Measurements from ENCODE around the gene MAP2K5. TPM values are rescaled to one million over a fixed set of nuclear protein-coding genes. Genes with fewer than 3 reads are reported as not detected.

Gene MAP2K5
- total RNA-seq, 4 donors from 2014 or later, result 8.0 to 14.0 (median 9.1) TPM

DNA sequence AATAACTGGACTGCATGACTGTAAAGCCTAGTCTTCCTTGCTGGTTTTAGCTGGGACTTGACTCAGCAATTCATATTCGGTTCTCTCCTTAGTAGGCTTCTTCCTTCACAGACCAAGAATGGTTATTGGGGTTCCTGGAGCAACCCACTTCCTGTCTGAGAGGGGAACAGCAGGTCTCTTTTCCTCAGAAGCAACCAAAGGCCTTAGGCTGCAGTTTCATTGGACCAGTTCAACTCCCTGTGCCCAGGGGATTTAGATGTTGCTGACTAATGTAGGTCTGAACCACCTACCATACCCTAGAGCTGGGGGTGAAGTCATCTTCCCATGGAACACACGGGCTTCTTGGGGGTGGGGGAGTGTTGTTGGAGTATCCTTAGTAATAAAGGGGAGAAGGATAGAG lies 198.8 kb downstream of the MAP2K5 start:
- WGBS, 2 donors, result 73 to 82% methylated on average over 2 of the region's 2 CpGs
- intact Hi-C loops (cut with DNase I; ENCODE audit: low total_unique reads), result no loop called here

DNA sequence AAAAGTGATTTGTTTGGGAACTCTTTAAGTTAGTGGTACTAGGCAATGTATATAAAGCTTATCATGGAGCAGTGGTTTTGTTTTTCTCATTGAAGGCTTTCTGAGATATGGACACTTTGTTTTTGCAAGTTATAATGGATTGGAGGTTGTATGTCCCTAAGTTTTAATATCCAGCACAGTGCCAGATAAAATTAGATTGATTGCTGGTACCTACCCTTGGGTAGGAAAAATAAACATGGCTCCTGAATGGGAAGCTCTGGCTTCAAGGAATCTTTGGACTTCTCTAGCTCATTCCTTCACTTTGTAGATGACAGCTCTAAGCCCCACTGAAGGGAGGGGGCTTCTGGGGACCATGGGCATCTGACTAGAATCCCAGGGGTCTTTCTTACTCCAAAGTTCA lies 201.1 kb downstream of the MAP2K5 start:
- TF ChIP-seq POLR2A (IDR thresholded peaks at IDR 0.05), result no peak
- TF ChIP-seq, protein P1, sequence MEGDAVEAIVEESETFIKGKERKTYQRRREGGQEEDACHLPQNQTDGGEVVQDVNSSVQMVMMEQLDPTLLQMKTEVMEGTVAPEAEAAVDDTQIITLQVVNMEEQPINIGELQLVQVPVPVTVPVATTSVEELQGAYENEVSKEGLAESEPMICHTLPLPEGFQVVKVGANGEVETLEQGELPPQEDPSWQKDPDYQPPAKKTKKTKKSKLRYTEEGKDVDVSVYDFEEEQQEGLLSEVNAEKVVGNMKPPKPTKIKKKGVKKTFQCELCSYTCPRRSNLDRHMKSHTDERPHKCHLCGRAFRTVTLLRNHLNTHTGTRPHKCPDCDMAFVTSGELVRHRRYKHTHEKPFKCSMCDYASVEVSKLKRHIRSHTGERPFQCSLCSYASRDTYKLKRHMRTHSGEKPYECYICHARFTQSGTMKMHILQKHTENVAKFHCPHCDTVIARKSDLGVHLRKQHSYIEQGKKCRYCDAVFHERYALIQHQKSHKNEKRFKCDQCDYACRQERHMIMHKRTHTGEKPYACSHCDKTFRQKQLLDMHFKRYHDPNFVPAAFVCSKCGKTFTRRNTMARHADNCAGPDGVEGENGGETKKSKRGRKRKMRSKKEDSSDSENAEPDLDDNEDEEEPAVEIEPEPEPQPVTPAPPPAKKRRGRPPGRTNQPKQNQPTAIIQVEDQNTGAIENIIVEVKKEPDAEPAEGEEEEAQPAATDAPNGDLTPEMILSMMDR (IDR thresholded peaks at IDR 0.05), result no peak
- intact Hi-C loops (cut with DNase I; ENCODE audit: low total_unique reads), result no loop called here
- DNase-seq (ENCODE audit: low spot score in 2 of 2), result no peak
- H3K4me3 ChIP-seq (ENCODE audit: low read depth, poor library complexity, severe bottlenecking), result no peak overlapping the region

More for the DNA sequence above, 198.8 kb downstream of the MAP2K5 start:
- DNase-seq (ENCODE audit: low spot score in 2 of 2), result no peak
- no peak for TF ChIP-seq POLR2A (IDR thresholded peaks at IDR 0.05)
- TF ChIP-seq, protein P1 (IDR thresholded peaks at IDR 0.05), result no peak
- no peak overlapping the region for H3K4me3 ChIP-seq (ENCODE audit: low read depth, poor library complexity, severe bottlenecking)

DNA sequence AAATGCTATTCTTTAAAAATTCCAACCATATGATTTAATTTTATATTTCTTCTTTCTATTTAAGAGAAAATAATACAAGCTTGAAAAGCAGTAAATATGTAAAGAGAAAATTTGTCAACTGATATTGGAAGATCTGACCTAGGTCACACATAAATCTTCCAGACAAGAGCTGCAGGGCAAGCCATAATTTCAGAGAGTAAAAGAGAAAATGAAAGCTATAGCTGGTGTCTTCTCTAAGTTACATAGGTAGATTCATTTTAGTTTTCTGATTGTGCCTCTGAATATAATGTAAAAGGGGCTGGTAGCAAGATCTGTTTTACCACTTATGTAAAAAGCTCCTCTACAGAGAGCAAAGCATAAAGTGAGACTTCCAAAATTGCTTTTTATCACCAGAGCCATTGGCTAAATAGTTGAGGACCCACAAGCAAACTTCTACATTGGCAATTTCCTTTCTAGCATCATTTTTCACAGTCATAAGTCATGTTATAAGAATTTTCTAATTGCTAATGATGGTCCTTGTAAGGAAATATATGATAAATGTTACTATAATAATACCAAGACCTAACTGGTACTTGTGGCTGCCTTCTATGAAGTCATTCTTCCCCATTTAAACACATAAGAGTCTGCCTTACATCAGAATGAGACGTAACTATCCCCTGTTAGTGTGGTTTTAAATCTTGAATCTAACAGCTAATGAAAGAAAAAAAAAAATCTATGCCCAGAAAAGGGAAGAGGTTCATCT lies 202.0 kb downstream of the MAP2K5 start:
- no peak overlapping the region for H3K4me3 ChIP-seq (ENCODE audit: low read depth, poor library complexity, severe bottlenecking)
- intact Hi-C loops (cut with DNase I; ENCODE audit: low total_unique reads), result no loop called here
- DNase-seq (ENCODE audit: low spot score in 2 of 2), result no peak
- 86 to 88% methylated on average over 1 of the region's 1 CpG for WGBS, 2 donors
- TF ChIP-seq POLR2A (IDR thresholded peaks at IDR 0.05), result no peak
- TF ChIP-seq, protein P1 (IDR thresholded peaks at IDR 0.05), result no peak

DNA sequence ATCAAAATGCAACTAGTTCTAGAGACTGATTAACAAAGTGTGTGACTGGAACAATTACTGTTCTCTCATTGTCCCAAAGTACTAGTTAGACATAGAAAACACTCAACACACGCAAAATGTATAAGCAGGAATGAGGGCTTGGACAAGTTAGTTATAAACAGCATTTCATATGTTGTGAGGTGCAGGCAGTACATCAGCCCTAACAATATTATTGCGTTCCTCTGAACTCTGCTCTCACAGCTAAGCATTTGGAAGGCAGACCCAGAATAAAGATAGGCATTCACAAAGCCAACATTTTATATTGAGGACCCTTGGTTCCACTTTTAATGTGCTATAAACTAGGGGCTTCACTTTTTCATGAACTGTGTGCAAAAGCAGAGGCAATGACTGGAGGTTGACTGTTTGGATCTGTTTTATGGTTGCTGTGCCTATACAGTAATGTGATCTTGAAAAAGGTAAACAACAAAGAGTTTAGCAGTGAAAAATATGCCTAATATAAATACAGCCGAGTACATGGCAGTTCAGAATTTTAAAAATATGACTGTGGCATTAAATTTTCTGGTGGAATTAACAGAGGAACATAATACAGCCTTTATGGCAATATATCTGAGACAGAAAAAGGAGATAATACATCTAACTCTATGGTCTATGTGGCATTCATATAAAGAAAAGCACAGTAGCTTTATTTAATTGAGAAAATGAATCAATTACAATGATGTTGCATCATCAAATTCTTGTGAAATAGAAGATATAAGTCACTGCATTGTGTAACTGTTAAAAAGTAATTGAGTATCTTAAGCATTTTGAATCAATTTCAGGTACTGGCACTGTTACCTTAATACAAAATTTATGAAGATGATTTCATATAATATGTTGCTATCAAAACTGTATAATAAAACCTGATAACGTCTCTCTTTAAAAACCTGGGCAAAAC lies 202.8 kb downstream of the MAP2K5 start:
- intact Hi-C loops (cut with DNase I; ENCODE audit: low total_unique reads), result no loop called here
- DNase-seq (ENCODE audit: low spot score in 2 of 2), result no peak
- no peak overlapping the region for H3K4me3 ChIP-seq (ENCODE audit: low read depth, poor library complexity, severe bottlenecking)
- TF ChIP-seq, protein P1 (IDR thresholded peaks at IDR 0.05), result no peak
- TF ChIP-seq POLR2A (IDR thresholded peaks at IDR 0.05), result no peak
- WGBS, 2 donors, result 79 to 81% methylated on average over 4 of the region's 4 CpGs

DNA sequence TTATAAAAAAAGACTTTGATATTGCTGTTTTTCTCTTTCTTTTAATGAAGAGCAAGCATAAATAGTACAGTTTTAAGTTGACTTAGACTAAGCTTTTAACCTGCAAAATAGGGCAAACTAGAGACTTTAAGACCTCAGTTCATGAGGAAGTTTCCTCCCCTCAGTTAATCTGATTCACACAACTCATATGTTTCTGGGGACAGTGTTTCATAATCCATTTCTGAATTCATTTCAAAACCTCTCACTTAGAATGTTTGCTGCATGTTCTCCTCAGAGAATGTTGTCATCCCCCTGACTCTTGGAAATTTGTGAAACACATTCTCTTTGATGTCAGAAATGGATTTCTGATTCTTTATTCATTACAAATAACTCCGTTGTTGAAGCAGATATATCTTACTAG lies 203.5 kb downstream of the MAP2K5 start:
- no peak overlapping the region for H3K4me3 ChIP-seq (ENCODE audit: low read depth, poor library complexity, severe bottlenecking)
- no peak for TF ChIP-seq POLR2A (IDR thresholded peaks at IDR 0.05)
- TF ChIP-seq, protein P1 (IDR thresholded peaks at IDR 0.05), result no peak
- no peak for DNase-seq (ENCODE audit: low spot score in 2 of 2)
- 21 to 32% methylated on average over 1 of the region's 1 CpG for WGBS, 2 donors
- intact Hi-C loops (cut with DNase I; ENCODE audit: low total_unique reads), result no loop called here
